ENCODE results near the gene ARL4C.

DNA sequence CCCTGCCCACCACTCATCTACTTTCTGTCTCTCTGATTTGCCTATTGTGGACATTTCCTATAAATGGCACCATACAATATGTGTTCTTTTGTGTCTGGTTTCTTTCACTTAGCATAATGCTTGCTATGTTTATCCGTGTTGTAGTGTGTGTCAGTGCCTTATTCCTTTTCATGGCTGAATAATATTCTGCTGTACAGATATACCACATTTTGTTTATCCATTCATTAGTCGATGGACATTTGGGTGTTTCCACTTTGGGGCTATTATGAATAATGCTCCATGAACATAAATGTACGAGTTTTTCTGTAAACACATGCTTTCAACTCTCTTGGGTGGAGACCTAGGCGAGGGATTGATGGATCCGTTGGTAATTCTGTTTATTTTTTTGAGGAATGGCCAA is 15.6 kb downstream of the ARL4C start:
- TF ChIP-seq, protein P1, sequence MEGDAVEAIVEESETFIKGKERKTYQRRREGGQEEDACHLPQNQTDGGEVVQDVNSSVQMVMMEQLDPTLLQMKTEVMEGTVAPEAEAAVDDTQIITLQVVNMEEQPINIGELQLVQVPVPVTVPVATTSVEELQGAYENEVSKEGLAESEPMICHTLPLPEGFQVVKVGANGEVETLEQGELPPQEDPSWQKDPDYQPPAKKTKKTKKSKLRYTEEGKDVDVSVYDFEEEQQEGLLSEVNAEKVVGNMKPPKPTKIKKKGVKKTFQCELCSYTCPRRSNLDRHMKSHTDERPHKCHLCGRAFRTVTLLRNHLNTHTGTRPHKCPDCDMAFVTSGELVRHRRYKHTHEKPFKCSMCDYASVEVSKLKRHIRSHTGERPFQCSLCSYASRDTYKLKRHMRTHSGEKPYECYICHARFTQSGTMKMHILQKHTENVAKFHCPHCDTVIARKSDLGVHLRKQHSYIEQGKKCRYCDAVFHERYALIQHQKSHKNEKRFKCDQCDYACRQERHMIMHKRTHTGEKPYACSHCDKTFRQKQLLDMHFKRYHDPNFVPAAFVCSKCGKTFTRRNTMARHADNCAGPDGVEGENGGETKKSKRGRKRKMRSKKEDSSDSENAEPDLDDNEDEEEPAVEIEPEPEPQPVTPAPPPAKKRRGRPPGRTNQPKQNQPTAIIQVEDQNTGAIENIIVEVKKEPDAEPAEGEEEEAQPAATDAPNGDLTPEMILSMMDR (IDR thresholded peaks at IDR 0.05) = no peak
- no peak for TF ChIP-seq POLR2A (IDR thresholded peaks at IDR 0.05)

Measured in testis (tissue), 2 donors.